ENCODE data around the gene MICAL3.
"Not testable (repeated sequence)": the region's sequence is repeated elsewhere in the genome, so short reads cannot be mapped to it uniquely, and the experiment has no call there.

Gene MICAL3

DNA sequence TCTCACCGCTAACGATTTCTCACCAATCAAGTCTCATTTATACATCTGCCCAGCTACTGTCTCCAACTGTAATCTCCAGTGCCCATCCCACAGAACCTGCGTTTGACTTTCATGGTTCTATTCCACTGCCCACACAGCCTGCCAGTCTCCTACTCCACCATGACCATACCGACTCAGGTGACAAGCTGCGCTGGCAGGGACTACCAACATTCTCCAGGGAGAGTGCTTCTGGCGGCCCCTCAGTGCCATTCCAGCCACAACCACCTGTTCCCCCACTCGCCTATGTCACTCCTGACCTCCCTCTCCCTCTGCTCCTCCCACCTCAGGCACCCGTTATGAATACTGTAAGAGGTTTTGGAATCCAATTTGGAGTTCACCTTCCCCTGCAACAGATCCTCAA lies 141.6 kb downstream of the MICAL3 start:
- H3K4me1 ChIP-seq (ENCODE audit: insufficient read depth, low read length) = no peaks in the 10 kb centered on the region
- H3K36me3 ChIP-seq (ENCODE audit: insufficient read depth, low read length) = no peaks in the 10 kb centered on the region; the same call in 1 of the 2 replicates

DNA sequence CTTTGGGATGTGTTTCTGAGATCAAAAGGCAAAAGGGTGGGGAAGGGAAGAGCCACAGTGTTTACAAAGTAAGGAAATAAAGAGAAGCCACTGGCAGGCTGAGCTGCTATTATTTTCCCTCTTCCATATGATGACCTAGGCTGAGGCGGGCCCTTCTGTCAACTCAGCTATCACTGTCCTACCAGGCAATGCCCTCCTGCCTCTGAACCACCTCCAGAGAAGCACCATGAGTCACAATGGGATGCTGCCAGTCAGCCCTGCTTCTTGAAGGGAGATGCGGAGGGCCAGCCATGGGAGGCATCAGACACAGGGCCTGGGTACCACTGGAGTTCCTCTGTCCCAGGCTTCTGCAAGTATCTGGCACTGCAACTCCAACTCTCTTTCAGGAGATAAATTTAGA lies 142.2 kb downstream of the MICAL3 start:
- Histone ChIP-seq H3K9ac (ENCODE audit: low read depth, low read length) (no peak overlapping the region), H3K4me1 (ENCODE audit: insufficient read depth, low read length) (no peaks in the 10 kb centered on the region), H3K9me3 (ENCODE audit: control insufficient read depth, insufficient read depth, low read length) (no peaks in the 10 kb centered on the region), H3K36me3 (ENCODE audit: insufficient read depth, low read length) (no peaks in the 10 kb centered on the region; the same call in 1 of the 2 replicates)

More for the DNA sequence above, 141.6 kb downstream of the MICAL3 start:
- Histone ChIP-seq H3K9me3 (ENCODE audit: control insufficient read depth, insufficient read depth, low read length) (no peaks in the 10 kb centered on the region), H3K9ac (ENCODE audit: low read depth, low read length) (no peak overlapping the region)

- no peaks in the 10 kb centered on the region for H3K9me3 ChIP-seq (ENCODE audit: control insufficient read depth, insufficient read depth, low read length)
- H3K4me1 ChIP-seq (ENCODE audit: insufficient read depth, low read length) = no peaks in the 10 kb centered on the region
- H3K9ac ChIP-seq (ENCODE audit: low read depth, low read length) = no peak overlapping the region
- H3K36me3 ChIP-seq (ENCODE audit: insufficient read depth, low read length) = no peaks in the 10 kb centered on the region; the same call in none of the 2 replicates
These were observed 143.0 kb downstream of the MICAL3 start for GRCh38 chr22:17881366-17881765.

- Histone ChIP-seq H3K9me3 (ENCODE audit: control insufficient read depth, insufficient read depth, low read length) (no peaks in the 10 kb centered on the region), H3K9ac (ENCODE audit: low read depth, low read length) (no peak overlapping the region), H3K36me3 (ENCODE audit: insufficient read depth, low read length) (no peaks in the 10 kb centered on the region; the same call in none of the 2 replicates), H3K4me1 (ENCODE audit: insufficient read depth, low read length) (no peaks in the 10 kb centered on the region)
These were observed 143.9 kb downstream of the MICAL3 start for GRCh38 chr22:17880468-17880867.

GRCh38 chr22:17880020-17880419 lies 144.3 kb downstream of the MICAL3 start:
- no peaks in the 10 kb centered on the region; the same call in none of the 2 replicates for H3K36me3 ChIP-seq (ENCODE audit: insufficient read depth, low read length)
- no peaks in the 10 kb centered on the region for H3K4me1 ChIP-seq (ENCODE audit: insufficient read depth, low read length)
- H3K9me3 ChIP-seq (ENCODE audit: control insufficient read depth, insufficient read depth, low read length) = no peaks in the 10 kb centered on the region
- H3K9ac ChIP-seq (ENCODE audit: low read depth, low read length) = no peak overlapping the region

DNA sequence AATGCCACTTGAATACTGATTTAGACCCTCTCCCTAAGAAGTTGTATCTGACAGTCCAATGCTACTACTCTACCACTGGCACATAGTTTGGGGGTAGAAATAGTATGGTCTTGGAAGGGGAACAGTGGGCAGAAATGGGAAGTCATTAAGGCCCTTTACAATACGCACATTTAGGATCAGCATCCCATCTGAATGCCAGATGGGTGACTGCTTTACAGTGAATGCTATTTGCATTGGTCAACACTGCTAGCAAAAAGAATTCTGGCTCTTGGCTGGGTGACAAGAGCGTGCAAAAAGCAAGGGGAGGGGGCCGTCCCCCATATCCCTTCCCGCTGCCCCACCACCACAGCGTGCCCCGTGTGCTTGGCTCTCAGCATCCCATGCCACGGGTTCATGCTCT lies 145.4 kb downstream of the MICAL3 start:
- no peaks in the 10 kb centered on the region; the same call in 1 of the 2 replicates for H3K36me3 ChIP-seq (ENCODE audit: insufficient read depth, low read length)

GRCh38 chr22:17878186-17878694 lies 146.1 kb downstream of the MICAL3 start:
- Histone ChIP-seq H3K4me1 (ENCODE audit: insufficient read depth, low read length) (no peaks in the 10 kb centered on the region), H3K9me3 (ENCODE audit: control insufficient read depth, insufficient read depth, low read length) (no peaks in the 10 kb centered on the region), H3K9ac (ENCODE audit: low read depth, low read length) (no peak overlapping the region), H3K36me3 (ENCODE audit: insufficient read depth, low read length) (no peaks in the 10 kb centered on the region; the same call in 1 of the 2 replicates)

More for the DNA sequence above, 145.4 kb downstream of the MICAL3 start:
- Histone ChIP-seq H3K9ac (ENCODE audit: low read depth, low read length) (no peak overlapping the region), H3K9me3 (ENCODE audit: control insufficient read depth, insufficient read depth, low read length) (no peaks in the 10 kb centered on the region), H3K4me1 (ENCODE audit: insufficient read depth, low read length) (no peaks in the 10 kb centered on the region)

DNA sequence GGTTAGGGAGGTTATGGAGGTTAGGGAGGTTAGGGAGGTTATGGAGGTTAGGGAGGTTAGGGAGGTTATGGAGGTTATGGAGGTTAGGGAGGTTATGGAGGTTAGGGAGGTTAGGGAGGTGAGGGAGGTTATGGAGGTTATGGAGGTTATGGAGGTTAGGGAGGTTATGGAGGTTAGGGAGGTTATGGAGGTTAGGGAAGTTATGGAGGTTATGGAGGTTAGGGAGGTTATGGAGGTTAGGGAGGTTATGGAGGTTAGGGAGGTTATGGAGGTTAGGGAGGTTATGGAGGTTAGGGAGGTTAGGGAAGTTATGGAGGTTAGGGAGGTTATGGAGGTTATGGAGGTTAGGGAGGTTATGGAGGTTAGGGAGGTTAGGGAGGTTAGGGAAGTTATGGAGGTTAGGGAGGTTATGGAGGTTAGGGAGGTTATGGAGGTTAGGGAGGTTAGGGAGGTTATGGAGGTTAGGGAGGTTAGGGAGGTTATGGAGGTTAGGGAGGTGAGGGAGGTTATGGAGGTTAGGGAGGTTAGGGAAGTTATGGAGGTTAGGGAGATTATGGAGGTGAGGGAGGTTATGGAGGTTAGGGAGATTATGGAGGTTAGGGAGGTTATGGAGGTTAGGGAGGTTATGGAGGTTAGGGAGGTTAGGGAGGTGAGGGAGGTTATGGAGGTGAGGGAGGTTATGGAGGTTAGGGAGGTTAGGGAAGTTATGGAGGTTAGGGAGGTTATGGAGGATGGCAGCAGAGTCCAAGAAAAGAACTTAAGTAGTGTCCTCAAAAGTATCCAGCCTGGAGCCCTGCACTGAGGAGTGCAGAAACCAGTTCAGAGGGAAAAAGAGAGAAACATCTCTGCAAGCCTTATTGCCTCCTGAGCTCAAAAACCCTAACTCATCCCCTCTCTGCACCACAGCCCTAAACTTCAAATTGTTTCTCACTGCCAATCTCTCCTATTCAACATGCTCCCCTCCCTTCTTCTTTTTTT lies 147.2 kb downstream of the MICAL3 start:
- H3K9me3 ChIP-seq (ENCODE audit: control insufficient read depth, insufficient read depth, low read length); H3K9ac ChIP-seq (ENCODE audit: low read depth, low read length); H3K36me3 ChIP-seq (ENCODE audit: insufficient read depth, low read length); H3K4me1 ChIP-seq (ENCODE audit: insufficient read depth, low read length): not testable (repeated sequence)

DNA sequence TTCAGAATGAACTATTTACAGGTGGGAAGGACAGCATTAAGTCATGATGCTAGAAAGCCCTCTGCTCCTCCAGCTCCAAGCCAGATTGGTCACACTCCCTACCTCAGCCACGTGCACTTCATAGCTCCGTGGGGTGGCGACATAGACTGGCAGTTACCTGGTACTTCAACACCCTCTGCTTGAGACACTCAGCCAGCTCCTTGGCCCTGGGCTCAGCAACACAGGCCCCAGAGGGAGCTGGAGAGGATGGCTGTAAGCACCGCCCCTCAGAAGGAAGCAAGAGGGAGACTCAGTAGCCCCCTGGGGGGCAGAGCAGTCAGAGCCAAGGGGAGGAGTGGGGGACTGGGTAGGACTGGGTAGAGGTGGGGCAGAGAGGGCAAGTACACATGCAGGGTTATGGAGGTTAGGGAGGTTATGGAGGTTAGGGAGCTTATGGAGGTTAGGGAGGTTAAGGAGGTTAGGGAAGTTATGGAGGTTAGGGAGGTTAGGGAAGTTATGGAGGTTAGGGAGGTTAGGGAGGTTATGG lies 148.0 kb downstream of the MICAL3 start:
- Histone ChIP-seq H3K36me3 (ENCODE audit: insufficient read depth, low read length) (no peaks in the 10 kb centered on the region; the same call in 1 of the 2 replicates), H3K9ac (ENCODE audit: low read depth, low read length) (no peak overlapping the region), H3K4me1 (ENCODE audit: insufficient read depth, low read length) (no peaks in the 10 kb centered on the region), H3K9me3 (ENCODE audit: control insufficient read depth, insufficient read depth, low read length) (no peaks in the 10 kb centered on the region)

DNA sequence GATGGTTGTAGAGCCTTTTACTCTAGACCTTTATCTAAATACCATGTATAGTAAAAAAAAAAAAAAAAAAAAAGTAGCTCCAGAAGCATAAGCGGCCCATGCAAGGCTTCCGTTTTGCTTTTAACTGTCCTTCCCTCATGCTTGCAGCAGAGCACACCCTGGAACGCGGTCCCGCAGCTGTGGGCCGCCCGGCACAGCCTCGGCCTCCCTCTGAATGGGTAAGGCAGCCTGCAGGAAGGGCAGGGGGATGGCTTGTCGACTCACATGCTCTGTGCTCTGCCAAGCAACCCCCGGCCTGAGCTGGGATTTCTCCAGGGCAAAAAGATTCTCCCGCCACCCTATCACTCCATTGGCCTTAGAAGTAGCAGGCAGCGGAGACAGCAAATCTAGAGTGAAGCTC lies 148.7 kb downstream of the MICAL3 start:
- H3K36me3 ChIP-seq (ENCODE audit: insufficient read depth, low read length) = no peaks in the 10 kb centered on the region; the same call in 1 of the 2 replicates
- H3K9me3 ChIP-seq (ENCODE audit: control insufficient read depth, insufficient read depth, low read length) = no peaks in the 10 kb centered on the region
- H3K4me1 ChIP-seq (ENCODE audit: insufficient read depth, low read length) = no peaks in the 10 kb centered on the region
- H3K9ac ChIP-seq (ENCODE audit: low read depth, low read length) = no peak overlapping the region

GRCh38 chr22:17875156-17875555 lies 149.2 kb downstream of the MICAL3 start:
- no peaks in the 10 kb centered on the region; the same call in 1 of the 2 replicates for H3K36me3 ChIP-seq (ENCODE audit: insufficient read depth, low read length)

DNA sequence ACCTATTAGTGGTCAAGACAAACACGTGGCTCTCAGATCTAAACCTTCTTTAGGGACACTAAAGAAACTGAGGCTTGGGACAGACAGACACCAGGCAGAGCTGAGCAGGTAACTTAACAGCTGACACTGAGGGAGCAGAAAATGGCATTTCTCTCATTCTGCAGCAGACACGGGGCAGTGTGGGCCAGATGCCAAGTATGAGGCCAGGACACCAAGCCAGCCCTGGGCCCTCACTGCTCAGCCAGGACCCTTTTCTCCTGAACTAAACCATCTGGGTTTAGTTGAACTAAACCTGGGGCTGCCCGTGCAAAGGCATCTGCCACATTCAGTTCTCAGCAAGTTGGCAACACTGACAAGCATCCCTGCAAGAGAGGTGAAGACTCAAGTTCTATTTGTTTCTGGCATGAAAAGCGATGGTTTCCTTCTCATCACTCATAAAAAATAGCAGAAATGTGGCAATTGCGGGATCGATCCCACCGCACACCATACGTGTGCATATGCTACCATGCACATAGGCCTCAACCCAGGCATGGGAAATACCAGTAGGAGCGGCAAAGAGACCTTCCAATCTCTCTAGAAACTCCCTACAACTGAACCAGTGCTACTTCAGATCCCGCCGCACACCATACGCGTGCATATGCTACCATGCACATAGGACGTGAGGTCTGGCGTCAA lies 150.0 kb downstream of the MICAL3 start:
- Histone ChIP-seq H3K36me3 (ENCODE audit: insufficient read depth, low read length) (no peaks in the 10 kb centered on the region; the same call in 1 of the 2 replicates), H3K9me3 (ENCODE audit: control insufficient read depth, insufficient read depth, low read length) (no peaks in the 10 kb centered on the region), H3K4me1 (ENCODE audit: insufficient read depth, low read length) (no peaks in the 10 kb centered on the region), H3K9ac (ENCODE audit: low read depth, low read length) (no peak overlapping the region)

More at GRCh38 chr22:17875156-17875555, 149.2 kb downstream of the MICAL3 start:
- Histone ChIP-seq H3K9me3 (ENCODE audit: control insufficient read depth, insufficient read depth, low read length) (no peaks in the 10 kb centered on the region), H3K9ac (ENCODE audit: low read depth, low read length) (no peak overlapping the region), H3K4me1 (ENCODE audit: insufficient read depth, low read length) (no peaks in the 10 kb centered on the region)

DNA sequence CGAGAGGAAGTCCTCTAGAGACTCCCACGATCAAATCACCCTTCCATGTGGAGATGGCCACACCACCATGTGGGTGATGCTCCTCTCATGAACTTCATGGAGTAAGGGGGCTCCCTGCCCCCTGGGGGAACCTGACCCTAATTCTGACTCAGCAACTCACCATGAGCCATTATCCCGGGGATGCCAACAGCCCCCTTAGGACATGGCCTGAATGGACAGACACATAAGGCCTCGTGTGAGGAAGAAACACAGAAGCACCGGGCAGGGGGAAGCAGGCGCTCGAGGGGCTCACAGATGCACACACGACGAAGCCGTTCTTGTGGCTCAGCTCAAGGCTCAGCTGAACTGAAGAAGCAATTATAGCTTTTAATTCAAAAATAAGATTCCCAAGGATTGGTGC lies 150.6 kb downstream of the MICAL3 start:
- Histone ChIP-seq H3K9me3 (ENCODE audit: control insufficient read depth, insufficient read depth, low read length) (no peaks in the 10 kb centered on the region), H3K4me1 (ENCODE audit: insufficient read depth, low read length) (no peaks in the 10 kb centered on the region), H3K36me3 (ENCODE audit: insufficient read depth, low read length) (no peaks in the 10 kb centered on the region; the same call in 1 of the 2 replicates), H3K9ac (ENCODE audit: low read depth, low read length) (no peak overlapping the region)

GRCh38 chr22:17873116-17873515 lies 151.2 kb downstream of the MICAL3 start:
- Histone ChIP-seq H3K9me3 (ENCODE audit: control insufficient read depth, insufficient read depth, low read length) (no peaks in the 10 kb centered on the region), H3K4me1 (ENCODE audit: insufficient read depth, low read length) (no peaks in the 10 kb centered on the region), H3K9ac (ENCODE audit: low read depth, low read length) (no peak overlapping the region), H3K36me3 (ENCODE audit: insufficient read depth, low read length) (no peaks in the 10 kb centered on the region; the same call in 1 of the 2 replicates)
